IPS DF 6.9 (cell line): ENCODE data around the gene THADA.

Experiments
- DNase-seq: peaks from one replicate; pipeline ENCODE4 v3.0.0-alpha.2; 2013; ENCODE audit warnings: low read depth, low spot score
- H3K27ac ChIP-seq: one replicate; pipeline ENCODE4 v1.5.1; 2013; ENCODE audit warnings: low read length, control low read depth
- H3K27me3 ChIP-seq: 2 replicates; pipeline ENCODE4 v1.6.1; 2013; ENCODE audit warnings: mild to moderate bottlenecking, low read length; ENCODE audit not compliant: control insufficient read depth, insufficient read depth
- H3K36me3 ChIP-seq: 2 replicates; pipeline ENCODE4 v1.6.1; 2013; ENCODE audit warnings: low read length; ENCODE audit not compliant: control insufficient read depth, insufficient read depth
- H3K4me1 ChIP-seq: 2 replicates; pipeline ENCODE4 v1.6.1; 2013; ENCODE audit warnings: low read length; ENCODE audit not compliant: control insufficient read depth, insufficient read depth
- H3K4me3 ChIP-seq: 2 replicates; pipeline ENCODE4 v1.5.1; 2013; ENCODE audit warnings: mild to moderate bottlenecking, low read length
- H3K9me3 ChIP-seq: 2 replicates; pipeline ENCODE4 v1.6.1; 2013; ENCODE audit warnings: low read length, inconsistent platforms; ENCODE audit not compliant: control insufficient read depth, insufficient read depth
- WGBS: extraction: QIAGEN DNeasy Blood & Tissue Kit; methylation state at CpG from one replicate; pipeline ENCODE4 v1.1.7; 2013; ENCODE audit warnings: mixed read lengths, missing lambda C conversion rate; ENCODE audit not compliant: insufficient read length, insufficient coverage; 5-methylcytosine and 5-hydroxymethylcytosine counted together

Gene THADA

DNA sequence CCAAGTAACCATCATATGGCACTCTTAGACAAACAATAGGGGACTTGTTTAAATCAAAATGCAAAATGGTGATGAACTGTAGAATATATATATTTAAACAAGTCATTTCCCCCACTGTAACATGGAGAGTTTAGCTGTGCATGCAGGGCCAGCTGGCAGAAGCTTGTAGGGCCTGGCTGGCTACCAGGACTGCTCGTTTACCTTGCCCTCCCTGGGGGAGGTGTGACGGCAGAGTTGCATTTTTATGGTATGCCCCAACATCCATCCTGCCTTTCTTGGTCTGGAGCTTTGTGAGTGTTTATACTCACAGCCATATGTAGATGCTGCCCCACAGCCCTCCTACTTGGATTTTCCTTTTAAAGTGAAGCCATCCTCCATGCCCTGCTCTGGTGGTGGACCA is 267.7 kb downstream of the THADA start:
- DNase-seq = no peak
- no peaks in the 10 kb centered on the region for H3K27me3 ChIP-seq
- no peaks in the 10 kb centered on the region; the same call in 1 of the 2 replicates for H3K4me1 ChIP-seq
- no peaks in the 10 kb centered on the region for H3K36me3 ChIP-seq
- H3K9me3 ChIP-seq = no peaks in the 10 kb centered on the region
- WGBS = no CpG with 5 or more reads among the region's 2 CpGs
- no peak overlapping the region for H3K27ac ChIP-seq
- no peak overlapping the region for H3K4me3 ChIP-seq

DNA sequence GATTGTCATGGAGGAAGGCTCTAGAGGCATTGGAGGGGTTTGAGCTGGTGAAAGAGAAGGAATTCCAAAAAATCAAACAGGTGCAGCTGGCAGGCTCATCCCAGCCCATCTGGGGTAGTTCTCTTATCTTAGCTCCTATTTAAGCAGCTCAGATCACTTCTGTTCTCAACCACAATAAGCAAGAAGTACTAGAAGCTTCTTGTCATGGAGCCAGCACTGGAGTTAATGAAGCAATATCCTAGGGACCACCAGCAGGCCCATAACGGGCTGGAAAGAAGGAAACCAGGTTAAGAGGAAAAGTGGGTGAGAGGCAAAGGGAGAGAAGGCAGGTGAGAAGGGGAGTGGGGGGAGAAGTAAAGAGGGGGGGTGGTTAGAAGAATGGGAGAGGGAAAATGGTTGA is 268.7 kb downstream of the THADA start:
- no peaks in the 10 kb centered on the region for H3K27me3 ChIP-seq
- H3K36me3 ChIP-seq = no peaks in the 10 kb centered on the region
- no peak overlapping the region for H3K4me3 ChIP-seq
- H3K4me1 ChIP-seq = no peaks in the 10 kb centered on the region; the same call in 1 of the 2 replicates
- H3K9me3 ChIP-seq = no peaks in the 10 kb centered on the region
- H3K27ac ChIP-seq = no peak overlapping the region
- no peak for DNase-seq
- WGBS = no CpG with 5 or more reads among the region's 1 CpG

DNA sequence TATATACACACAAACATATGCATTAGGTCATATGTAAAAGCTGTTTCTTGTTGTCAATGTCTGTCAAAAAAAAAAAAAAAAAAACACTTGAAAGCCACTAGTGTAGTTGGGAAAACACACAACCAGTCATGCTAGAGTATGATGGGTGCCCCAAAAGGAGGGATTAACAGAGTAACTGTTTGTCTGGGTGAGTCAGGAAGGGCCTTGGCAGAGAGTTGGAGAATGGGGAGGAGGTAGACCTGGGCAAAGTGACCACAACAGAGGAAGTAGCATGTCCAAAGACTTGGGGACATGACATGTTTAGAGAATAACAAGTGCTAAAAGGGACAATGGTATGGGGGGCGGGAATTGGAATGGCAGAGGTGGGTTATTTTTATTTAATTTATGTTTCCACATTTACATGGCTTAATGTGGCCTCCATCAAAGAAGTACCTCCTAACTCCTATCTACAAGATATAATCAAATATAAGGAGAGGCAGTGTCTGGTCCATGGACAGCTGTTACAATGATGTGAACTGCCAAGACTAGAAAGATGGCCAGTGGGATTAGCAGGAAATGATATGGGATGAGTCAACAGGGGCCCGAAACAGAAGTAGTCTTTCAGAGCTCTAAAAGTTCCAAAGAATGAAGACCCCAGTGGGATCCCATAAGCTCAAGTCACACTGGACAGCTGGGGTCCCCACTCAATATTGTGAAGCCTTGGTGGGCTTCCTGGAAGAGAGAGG is 269.6 kb downstream of the THADA start:
- no CpG with 5 or more reads among the region's 2 CpGs for WGBS
- no peak for DNase-seq
- H3K27ac ChIP-seq = no peak overlapping the region
- H3K36me3 ChIP-seq = no peaks in the 10 kb centered on the region
- no peaks in the 10 kb centered on the region; the same call in 1 of the 2 replicates for H3K4me1 ChIP-seq
- no peaks in the 10 kb centered on the region for H3K9me3 ChIP-seq
- no peaks in the 10 kb centered on the region for H3K27me3 ChIP-seq
- H3K4me3 ChIP-seq = no peak overlapping the region

DNA sequence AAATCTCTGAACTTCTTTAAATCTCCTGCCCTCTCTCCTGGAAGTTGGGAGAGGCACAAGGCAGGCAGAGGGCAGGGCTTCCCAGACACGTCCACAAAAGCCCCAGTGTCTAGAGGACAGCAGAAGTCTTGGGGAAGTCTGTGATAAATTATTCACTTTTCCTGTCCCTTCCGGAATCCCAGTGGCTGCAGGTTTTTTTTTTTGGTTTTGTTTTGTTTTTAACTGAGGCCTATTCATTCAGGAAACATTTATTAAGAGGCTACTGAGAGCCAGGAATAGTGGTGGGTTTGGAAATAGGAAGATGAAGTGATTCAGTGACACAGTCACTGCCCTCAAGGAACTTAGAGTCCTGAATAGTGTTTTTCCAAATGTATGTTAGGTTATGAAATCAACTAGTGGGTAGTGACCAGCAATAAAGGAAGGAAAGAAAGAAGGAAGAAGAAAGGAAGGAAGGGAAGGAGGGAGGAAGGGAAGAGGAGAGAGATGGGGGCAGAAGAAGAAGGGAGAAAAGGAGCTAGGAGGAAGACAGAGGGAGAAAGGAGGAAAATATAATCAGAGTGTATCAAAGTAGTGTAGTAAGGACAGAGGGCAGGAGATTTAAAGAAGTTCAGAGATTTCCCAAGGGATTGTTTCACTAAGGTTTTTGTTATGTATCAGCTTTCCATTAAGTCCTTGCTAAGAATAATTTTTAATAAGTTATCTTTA is 270.6 kb downstream of the THADA start:
- no peak overlapping the region for H3K4me3 ChIP-seq
- H3K27me3 ChIP-seq = no peaks in the 10 kb centered on the region
- H3K4me1 ChIP-seq = no peaks in the 10 kb centered on the region; the same call in 1 of the 2 replicates
- no peaks in the 10 kb centered on the region for H3K9me3 ChIP-seq
- no peaks in the 10 kb centered on the region for H3K36me3 ChIP-seq
- no CpG with 5 or more reads among the region's 2 CpGs for WGBS
- H3K27ac ChIP-seq = no peak overlapping the region
- DNase-seq = no peak

DNA sequence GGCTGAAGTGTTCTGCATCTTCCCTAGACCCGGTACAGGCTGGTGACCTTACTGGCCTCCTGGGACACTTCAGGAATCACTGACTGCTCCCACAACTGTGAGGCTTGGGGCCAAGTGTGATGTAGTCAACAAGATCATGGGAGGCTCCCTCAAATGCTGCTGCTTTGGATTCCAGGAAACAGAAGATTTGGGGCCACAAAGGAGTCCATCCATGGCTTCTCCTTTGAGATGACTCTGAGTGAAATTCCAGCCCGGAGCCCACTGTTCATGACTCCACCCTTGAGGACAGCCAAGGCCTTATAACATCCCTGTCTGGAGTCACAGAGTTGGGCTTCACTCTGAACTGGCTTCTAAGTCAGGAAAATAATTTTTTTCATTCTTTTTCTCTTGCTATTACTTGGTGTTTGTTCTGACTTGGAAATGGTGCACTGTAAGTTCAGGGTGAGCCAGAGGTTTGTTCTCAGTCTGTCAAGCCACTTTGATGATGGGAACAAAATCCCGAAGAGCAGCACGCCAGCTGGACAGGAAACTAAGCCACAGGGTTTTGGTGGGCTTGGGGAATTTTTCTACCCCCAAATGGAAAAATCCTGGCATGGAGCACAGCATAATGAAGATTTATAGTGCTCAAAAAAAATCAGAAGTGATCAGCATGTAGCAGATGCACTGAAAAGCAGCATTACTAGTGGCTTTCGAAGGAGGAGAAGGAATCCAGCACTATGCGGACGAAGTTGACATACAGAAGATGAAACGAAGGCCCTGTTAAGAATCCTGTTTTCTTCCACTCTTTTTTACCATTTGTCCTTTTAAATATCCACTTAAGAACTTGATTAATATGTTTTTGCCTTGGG is 271.4 kb downstream of the THADA start:
- Histone ChIP-seq H3K9me3 (no peaks in the 10 kb centered on the region), H3K4me1 (no peaks in the 10 kb centered on the region), H3K4me3 (no peak overlapping the region), H3K27ac (no peak overlapping the region), H3K27me3 (no peaks in the 10 kb centered on the region), H3K36me3 (no peaks in the 10 kb centered on the region)
- WGBS = no CpG with 5 or more reads among the region's 8 CpGs
- no peak for DNase-seq

DNA sequence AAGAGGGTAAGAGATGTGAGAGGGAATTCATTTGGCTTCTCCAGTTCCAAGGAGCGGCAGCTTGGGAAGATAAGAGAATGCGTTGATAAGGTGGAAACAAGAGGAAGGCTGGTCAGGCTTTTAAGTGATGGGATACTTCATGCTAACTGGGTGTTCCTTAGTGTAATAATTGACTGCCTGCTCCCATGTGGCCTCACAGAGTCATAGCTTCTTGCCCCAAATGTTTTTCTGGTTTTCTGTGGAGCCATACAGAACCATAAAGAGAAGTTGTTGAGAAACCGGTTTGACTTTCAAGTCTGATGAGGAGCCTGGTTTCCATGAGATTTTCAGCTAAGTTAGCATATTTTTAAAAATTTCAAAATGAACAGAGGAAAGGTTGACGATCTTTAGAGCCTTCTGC is 272.0 kb downstream of the THADA start:
- WGBS = no CpG with 5 or more reads among the region's 4 CpGs
- H3K4me3 ChIP-seq = no peak overlapping the region
- DNase-seq = no peak

DNA sequence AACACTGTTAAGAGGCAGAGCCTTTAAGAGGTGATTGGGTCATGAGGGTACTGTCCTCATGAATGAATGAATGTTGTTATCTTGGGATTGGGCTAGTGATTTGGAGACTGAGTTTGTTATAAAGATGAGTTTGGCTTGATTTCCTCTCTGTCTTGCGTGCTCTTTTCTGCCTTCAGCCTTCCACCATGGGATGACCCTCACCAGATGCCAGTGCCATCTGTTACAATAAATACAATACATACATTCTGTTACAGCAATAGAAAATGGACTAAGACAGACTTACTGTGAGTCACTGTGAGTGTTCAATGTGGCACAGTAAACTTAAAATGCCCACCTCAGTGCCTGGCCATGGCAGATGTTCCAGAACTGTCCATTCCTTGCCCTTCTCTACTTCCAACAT is 274.4 kb downstream of the THADA start:
- H3K4me3 ChIP-seq = no peak overlapping the region
- no peak for DNase-seq
- no peaks in the 10 kb centered on the region for H3K36me3 ChIP-seq
- H3K4me1 ChIP-seq = no peaks in the 10 kb centered on the region
- no peaks in the 10 kb centered on the region for H3K9me3 ChIP-seq
- no peaks in the 10 kb centered on the region for H3K27me3 ChIP-seq
- no CpG with 5 or more reads among the region's 1 CpG for WGBS
- no peak overlapping the region for H3K27ac ChIP-seq

More for the DNA sequence above, 272.0 kb downstream of the THADA start:
- Histone ChIP-seq H3K4me1 (no peaks in the 10 kb centered on the region), H3K27me3 (no peaks in the 10 kb centered on the region), H3K9me3 (no peaks in the 10 kb centered on the region), H3K36me3 (no peaks in the 10 kb centered on the region), H3K27ac (no peak overlapping the region)

DNA sequence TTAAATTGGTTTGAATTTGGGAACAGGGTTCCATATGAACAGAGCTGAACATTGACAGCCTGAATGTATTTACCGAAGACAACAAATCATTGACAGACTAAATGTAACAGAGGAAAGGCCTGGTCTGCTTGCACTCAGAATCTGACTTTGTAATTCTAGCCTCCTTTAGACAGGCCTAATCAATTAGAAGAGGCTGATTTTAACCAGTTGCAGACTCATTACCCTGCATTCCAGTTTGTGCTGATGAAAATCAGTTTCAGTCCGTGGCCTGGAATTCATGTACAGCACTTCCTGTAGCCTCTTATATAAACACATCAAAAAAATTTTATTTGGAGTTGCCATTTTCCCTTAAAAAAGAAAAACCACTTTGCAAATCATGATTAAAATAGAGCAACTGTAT is 276.3 kb downstream of the THADA start:
- no peak for DNase-seq
- WGBS = no CpG with 5 or more reads among the region's 2 CpGs
- Histone ChIP-seq H3K27ac (no peak overlapping the region), H3K9me3 (no peaks in the 10 kb centered on the region), H3K4me1 (no peaks in the 10 kb centered on the region), H3K36me3 (no peaks in the 10 kb centered on the region), H3K4me3 (no peak overlapping the region), H3K27me3 (no peaks in the 10 kb centered on the region)

DNA sequence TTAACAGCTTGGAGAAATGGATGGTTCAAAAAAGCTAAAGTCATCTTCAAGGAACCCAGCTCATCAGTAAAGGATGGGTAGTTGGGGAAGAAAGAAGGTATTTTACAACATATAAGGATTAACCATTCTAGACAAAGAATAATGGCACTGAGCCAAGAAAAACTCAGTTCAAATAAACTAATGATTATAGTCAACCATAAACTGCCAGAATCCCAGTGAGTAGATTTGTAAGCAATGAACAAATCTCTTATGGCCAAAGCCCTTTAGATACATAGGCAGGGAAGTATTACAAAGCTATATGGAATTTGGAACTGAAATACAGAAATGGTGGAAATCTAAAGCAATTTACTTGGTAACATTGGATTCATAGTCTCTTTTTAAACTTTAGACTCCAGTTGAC is 277.0 kb downstream of the THADA start:
- H3K27me3 ChIP-seq = no peaks in the 10 kb centered on the region
- H3K9me3 ChIP-seq = no peaks in the 10 kb centered on the region
- H3K4me1 ChIP-seq = no peaks in the 10 kb centered on the region
- H3K27ac ChIP-seq = no peak overlapping the region
- no peak for DNase-seq
- H3K4me3 ChIP-seq = no peak overlapping the region
- no peaks in the 10 kb centered on the region for H3K36me3 ChIP-seq

DNA sequence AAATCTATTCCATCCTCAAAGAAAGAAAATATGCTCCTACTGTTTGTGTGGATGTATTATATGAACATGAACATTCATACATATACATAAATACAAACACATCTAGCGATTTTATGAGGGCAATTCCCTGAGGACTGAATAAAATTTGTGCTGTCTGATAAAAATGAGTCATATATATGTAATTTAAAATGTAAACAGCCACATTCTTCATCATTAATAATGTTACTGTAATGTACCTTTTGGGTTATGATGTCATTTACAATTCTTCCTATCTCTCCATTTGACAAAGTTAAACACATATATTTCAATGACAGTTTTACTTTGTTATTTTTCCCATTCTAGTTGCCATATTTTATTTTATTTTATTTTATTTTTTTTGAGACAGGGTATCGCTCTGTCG is 278.2 kb downstream of the THADA start:
- H3K4me1 ChIP-seq = no peaks in the 10 kb centered on the region
- H3K4me3 ChIP-seq = no peak overlapping the region
- no peaks in the 10 kb centered on the region for H3K9me3 ChIP-seq
- no peak overlapping the region for H3K27ac ChIP-seq
- H3K27me3 ChIP-seq = no peaks in the 10 kb centered on the region
- no peak for DNase-seq
- no peaks in the 10 kb centered on the region for H3K36me3 ChIP-seq
- WGBS = no CpG with 5 or more reads among the region's 3 CpGs
